Measurements from ENCODE around the gene ME2.
"Not testable (repeated sequence)": the region's sequence is repeated elsewhere in the genome, so short reads cannot be mapped to it uniquely, and the experiment has no call there.

ME2 gene

DNA sequence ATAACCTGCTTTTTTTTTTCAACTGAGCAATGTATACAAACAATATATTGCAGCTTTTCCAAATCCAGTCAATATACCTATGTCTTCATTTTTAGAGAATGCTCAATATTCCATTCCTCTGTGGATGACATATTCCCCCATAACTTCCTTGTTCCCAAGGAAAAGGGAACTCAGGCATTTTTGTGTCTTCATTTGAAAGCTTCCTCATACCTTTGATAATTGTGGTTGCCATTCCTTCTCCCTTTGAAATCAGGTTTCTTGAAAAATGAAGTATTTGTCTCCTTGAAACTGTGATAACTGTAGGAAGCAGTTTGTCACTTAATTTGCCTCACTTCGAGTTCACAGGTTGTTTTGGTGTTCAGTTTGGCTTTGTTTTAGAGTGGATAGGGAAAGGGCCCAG, 102.5 kb downstream of the ME2 start:
- no peak for DNase-seq

DNA sequence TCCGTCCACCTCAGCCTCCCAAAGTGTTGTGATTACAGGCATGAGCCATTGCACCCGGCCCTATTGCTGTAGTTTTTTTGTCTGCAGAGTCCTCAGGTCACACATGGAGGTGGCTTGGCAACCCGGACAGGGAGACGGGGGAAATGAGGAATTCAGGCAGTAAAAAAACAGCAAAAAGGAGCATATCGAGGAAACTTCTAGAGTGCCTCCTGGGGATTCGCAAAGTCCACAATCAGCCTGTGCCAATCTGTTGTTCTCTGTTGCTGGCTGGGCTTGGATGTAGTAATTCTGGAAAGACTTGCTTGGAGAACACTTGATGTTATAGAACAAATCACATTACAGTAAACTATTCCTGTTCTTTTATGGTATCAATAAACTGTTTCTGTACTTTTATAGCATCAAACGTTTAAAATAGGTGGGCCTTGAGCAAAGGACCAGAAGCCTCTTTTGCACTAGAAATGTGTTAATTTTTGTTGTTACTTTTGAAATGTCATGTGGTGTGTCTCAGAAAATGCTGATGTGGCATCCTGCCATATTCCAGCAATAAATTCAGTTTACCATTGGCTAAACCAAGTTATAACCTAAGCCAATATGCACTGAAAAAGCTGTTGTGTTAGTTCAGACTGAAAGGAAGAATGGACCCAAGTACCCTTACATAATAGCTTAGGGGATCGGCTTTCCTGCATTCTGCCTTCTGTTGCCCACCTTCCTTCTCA, 103.3 kb downstream of the ME2 start:
- DNase-seq: no peak

- no peak for DNase-seq
Observed at GRCh38 chr18:50982802-50983179, 103.9 kb downstream of the ME2 start.

DNA sequence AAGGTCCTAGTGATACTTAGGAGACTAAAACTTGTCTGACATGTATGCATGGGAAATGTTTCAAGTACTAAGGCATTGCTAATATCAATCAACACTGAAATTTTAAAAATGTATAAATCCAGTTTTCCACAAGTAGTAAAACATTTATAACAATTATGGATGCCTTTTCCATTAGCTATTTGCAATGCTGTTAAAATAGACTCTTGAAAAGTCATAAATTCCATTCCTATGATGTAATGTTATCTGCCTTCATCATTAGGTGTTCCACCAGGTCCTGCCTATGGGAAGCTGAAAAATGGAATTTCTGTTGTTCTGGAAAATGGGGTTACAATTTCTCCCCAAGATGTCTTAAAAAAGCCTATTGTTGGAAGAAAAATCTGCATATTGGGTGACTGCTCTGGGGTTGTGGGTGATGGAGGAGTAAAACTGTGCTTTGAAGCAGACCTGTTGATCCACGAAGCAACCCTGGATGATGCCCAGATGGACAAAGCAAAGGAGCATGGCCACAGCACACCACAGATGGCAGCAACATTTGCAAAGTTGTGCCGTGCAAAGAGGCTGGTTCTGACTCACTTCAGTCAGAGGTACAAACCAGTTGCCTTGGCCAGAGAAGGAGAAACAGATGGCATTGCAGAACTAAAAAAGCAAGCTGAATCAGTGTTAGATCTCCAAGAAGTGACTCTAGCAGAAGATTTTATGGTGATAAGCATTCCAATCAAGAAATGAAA, 107.6 kb downstream of the ME2 start:
- DNase-seq: no peak

DNA sequence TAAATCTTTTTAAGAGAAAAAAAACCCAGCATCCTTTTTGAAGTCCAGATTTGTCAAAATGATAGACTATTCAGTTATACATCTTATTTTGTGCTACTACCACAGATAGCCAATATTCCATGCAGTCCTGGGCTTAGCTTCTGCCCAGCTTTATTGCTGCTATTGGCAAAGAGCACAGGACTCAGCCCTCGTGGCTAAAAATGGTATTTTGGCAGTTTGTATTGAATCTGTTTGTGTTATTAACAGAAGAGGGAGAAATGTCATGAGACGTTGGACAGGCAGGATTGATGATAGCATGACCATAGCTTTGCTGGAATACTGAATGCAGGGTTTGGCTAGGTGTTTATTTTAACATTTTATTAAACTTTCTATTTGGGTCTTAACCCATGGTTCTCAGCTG, 108.3 kb downstream of the ME2 start:
- no peak for DNase-seq

DNA sequence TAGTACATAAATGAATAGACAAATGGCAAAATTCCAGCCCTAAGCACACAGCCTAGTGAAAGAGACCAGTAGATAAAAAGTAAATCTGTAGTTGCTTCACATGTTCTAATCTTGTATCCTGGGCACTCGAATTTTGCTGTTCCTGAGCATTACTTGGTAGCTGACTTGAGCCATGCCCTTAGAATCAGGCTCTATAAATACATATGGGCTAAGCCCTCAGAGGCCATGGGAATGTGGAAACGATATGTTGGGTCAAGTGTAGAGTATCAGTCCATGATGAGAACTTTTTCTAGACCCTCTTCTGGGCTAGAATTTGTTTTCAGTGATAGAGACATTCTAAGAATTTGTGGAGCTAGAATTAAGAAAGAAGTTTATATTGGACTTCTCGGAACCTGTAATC, 110.8 kb downstream of the ME2 start:
- no peak for DNase-seq

DNA sequence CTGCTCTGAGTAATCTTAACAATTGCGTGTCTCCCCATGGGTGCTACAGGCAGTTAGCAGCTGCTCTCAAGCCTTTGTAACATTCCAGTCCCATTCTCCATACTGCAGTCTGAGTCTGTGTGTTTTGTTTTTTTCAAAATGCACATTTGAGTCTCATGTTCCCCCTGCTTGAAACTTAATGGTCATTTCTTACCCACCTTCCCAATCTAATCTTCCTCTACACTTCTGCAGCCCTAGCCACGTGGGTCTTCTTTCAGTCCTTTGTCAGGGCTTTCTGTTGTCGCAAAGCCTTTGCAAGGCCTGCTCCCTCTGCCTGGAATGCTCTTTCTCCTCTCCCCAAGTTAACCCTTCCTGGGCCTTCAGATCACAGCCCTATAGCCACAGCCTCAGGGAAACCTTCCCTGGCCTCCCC, 113.4 kb downstream of the ME2 start:
- no peak for DNase-seq

DNA sequence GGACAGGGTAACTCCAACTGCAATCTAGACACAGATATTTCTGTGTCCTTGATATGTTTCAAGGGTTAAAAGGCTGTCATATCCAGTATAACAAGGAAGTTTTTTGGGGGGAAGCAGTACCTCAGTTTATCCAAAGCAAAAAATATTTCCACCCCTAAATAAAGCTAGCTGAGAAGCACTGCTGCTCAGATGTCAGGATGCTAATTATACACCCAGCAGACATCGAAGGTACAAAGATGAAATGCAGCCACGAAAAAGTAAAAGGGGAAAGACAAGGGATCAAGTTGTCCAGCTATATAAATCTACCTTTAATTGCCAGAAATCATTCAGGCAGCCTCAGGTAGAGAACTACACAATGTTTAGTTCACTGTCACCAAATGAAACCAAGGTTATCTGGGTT, 115.1 kb downstream of the ME2 start:
- DNase-seq: no peak

GRCh38 chr18:51003174-51003573, 124.3 kb downstream of the ME2 start:
- not testable (repeated sequence) for DNase-seq
